HG03520 (cell line): ENCODE data around the gene FBXO47.
"Not testable (repeated sequence)": the region's sequence is repeated elsewhere in the genome, so short reads cannot be mapped to it uniquely, and the experiment has no call there.

Experiments
- ATAC-seq: cut with Tn5 transposase; IDR thresholded peaks from one replicate; pipeline ENCODE4 v1.9.1; 2021; ENCODE audit warnings: mild to moderate bottlenecking, moderate library complexity; ENCODE audit not compliant: unreplicated experiment

The FBXO47 gene

DNA sequence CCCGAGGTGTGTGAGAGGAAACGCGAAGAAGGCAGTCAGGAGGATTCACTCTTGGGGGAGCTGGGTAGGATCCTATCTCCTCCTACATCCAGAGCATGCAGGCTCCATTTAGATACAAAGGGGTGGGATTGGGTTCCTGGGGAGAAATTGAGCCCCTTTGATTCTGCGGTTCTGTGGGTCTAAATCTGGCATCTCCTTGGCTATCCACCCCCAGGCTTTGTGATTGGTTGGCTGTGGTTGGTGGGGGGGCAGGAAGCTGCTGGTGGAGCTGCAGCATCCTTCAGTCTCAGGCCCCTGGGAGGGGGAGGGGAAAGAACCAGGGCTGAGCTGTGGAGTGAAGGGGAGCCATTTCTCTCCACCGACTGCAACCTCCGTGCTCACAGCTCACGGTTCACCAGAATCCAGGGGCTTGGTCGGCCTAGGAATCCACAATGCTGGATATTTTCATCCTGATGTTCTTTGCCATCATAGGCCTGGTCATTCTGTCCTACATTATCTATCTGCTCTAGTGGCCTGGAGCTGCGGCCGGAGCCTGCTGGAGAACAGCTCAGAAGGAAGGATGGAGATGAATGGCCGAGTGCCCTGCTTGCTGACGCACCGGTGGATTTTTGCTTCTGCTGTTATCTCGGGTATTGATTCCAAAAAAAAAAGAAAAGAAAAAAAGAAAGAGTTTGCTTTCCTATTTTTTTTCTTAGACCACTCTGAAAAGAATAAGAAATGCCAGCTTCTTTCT, 41.8 kb downstream of the FBXO47 start, which contains the start of gene LASP1NB:
LASP1NB (plus strand) TSS at position 352 of the 733 bp plus-strand sequence.
- no peak for ATAC-seq

DNA sequence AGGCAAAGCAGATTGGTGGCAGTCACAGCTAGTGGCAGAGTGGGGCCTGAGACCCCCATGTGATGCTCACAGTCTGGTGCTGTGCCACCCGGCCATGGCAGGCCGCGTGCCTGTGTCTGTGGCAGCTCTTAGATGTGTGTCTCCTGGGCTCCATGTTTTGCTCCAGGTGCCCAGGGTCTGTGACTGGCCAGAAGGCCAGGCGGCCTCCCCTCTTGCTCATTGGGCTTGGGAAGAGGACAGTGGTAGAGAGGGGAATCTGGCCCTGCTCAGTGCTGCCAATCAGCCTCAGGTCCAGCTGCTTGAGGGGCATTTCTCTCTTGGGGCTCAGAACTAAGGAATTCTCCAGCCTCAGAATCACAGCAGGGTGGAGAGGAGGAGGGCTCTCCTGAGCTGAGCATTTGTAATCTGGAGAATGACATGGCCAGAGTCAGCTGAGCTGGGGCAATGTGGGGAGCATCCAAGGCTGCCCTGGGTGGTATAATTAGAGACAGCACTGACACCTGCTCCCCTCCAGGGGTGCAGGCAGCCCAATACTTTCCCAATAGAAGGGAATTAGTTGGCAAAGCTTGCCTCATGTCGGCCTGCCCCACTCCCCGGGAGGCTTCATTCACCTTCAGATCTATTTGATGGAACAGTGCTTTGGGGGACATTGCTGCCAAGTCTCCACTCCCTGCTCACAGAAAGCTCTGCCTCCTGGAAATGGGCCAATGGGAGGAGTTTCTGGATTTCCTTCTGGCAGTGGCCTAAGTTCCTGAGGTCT, 44.5 kb downstream of the FBXO47 start:
- no peak for ATAC-seq

DNA sequence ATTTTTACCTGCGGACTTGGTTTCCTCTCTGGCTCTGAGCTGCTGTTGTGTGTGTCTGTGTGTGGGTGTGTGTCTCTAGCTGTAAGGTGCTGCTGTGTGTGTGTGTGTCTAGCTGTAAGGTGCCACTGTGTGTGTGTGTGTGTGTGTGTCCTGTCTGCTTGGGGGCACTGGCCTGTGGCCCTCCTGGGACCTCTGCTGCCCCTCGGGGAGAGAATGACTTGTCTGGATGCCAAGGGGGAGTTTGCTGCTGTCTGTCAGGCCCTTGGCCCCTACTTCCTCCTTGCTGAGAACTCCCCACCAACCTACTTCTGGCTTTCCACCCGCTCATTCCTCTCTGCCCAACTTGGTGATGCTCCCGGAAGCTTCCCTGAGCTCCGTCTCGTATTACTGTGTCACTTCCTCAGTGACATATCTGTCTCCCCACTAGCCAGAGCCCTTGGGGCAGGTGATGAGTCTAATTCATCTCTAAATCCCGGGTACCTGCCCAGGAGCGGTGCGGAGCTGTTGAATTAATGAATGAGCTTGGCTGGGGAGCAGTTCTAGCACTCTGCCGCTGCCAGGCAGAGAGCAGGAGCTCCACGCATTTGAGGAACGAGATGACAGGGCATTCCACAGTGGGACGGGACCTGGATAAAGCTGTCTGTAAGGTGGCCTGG, 45.3 kb downstream of the FBXO47 start:
- ATAC-seq, result no peak

DNA sequence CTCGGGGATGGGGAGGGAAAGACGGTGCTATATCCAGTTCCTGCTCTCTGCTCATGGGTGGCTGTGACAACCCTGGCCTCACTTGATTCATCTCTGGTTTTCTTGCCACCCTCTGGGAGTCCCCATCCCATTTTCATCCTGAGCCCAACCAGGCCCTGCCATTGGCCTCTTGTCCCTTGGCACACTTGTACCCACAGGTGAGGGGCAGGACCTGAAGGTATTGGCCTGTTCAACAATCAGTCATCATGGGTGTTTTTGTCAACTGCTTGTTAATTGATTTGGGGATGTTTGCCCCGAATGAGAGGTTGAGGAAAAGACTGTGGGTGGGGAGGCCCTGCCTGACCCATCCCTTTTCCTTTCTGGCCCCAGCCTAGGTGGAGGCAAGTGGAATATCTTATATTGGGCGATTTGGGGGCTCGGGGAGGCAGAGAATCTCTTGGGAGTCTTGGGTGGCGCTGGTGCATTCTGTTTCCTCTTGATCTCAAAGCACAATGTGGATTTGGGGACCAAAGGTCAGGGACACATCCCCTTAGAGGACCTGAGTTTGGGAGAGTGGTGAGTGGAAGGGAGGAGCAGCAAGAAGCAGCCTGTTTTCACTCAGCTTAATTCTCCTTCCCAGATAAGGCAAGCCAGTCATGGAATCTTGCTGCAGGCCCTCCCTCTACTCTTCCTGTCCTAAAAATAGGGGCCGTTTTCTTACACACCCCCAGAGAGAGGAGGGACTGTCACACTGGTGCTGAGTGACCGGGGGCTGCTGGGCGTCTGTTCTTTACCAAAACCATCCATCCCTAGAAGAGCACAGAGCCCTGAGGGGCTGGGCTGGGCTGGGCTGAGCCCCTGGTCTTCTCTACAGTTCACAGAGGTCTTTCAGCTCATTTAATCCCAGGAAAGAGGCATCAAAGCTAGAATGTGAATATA, 46.6 kb downstream of the FBXO47 start:
- ATAC-seq, result no peak

DNA sequence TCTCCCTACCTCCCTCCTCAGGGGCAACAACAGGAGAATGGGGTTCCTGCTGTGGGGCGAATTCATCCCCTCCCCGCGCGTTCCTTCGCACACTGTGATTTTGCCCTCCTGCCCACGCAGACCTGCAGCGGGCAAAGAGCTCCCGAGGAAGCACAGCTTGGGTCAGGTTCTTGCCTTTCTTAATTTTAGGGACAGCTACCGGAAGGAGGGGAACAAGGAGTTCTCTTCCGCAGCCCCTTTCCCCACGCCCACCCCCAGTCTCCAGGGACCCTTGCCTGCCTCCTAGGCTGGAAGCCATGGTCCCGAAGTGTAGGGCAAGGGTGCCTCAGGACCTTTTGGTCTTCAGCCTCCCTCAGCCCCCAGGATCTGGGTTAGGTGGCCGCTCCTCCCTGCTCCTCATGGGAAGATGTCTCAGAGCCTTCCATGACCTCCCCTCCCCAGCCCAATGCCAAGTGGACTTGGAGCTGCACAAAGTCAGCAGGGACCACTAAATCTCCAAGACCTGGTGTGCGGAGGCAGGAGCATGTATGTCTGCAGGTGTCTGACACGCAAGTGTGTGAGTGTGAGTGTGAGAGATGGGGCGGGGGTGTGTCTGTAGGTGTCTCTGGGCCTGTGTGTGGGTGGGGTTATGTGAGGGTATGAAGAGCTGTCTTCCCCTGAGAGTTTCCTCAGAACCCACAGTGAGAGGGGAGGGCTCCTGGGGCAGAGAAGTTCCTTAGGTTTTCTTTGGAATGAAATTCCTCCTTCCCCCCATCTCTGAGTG, 47.7 kb downstream of the FBXO47 start:
- no peak for ATAC-seq

DNA sequence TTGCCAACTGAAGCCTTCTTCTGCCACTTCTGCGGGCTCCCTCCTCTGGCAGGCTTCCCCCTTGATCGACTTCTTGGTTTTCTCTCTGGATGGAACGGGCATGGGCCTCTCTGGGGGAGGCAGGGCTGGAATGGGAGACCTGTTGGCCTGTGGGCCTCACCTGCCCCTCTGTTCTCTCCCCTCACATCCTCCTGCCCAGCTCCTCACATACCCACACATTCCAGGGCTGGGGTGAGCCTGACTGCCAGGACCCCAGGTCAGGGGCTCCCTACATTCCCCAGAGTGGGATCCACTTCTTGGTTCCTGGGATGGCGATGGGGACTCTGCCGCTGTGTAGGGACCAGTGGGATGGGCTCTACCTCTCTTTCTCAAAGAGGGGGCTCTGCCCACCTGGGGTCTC, 48.3 kb downstream of the FBXO47 start:
- ATAC-seq, result no peak

DNA sequence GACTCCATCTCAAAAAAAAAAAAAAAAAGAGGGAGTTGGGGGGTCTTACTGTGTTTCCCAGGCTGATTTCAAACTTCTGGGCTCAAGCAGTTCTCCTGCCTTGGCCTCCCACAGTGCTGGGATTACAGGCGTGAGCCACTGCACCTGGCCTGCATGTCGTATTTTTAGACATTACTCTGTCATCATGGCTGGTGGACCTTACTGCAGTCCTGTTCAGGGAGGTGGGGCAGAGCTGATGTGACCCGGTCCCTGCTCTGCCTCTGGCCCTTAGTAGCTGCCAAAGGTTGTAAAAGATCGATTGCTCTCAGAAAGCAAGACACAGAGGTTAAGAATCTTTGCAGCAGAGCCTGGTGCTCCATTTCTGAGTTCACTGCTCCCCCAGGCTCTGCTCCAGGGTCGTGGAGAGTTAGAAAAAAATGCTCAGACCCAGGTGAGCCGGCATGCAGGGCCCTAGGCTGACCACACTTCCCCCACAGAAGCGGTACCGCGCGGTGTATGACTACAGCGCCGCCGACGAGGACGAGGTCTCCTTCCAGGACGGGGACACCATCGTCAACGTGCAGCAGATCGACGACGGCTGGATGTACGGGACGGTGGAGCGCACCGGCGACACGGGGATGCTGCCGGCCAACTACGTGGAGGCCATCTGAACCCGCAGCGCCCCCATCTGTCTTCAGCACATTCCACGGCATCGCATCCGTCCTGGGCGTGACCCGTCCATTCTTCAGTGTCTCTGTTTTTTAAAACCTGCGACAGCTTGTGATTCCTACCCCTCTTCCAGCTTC, 48.9 kb downstream of the FBXO47 start:
- ATAC-seq, result no peak

DNA sequence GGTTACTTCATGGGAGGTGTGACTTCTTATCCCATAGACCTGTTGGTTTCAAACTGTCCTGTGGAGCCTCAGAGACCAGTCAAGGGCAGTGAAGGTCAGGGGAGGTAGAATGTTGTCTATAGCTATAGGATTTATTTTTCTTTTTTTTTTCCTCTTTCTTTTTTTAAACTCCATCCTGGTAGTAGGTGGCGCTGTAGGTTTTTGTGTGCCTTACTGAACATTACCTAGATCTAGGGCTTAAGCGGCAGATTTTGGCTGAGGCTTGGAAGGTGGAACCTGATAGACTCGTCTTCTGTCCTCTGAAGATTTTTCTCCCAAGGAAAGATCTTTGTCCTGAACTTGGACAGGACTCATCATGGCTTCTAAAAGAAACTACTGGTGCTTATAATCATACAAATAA, 49.9 kb downstream of the FBXO47 start:
- ATAC-seq, result no peak

DNA sequence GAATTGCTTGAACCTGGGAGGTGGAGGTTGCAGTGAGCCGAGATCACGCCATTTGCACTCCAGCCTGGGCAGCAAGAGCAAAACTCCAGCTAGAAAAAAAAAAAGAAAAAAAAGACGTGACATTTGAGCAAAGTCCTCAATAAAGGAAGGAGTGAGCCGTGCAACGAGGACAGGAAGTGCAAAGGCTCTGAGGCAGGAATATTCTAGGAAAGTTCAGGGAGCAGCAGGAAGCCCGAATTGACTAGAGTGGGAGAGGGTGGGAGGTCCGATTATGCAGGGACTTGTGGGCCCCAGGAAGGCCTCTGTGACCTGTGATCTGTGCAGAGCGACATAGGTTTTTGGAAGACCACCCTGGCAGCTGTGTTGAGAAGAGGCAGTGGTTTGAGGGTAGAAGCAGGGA, 50.4 kb downstream of the FBXO47 start:
- ATAC-seq, result no peak

DNA sequence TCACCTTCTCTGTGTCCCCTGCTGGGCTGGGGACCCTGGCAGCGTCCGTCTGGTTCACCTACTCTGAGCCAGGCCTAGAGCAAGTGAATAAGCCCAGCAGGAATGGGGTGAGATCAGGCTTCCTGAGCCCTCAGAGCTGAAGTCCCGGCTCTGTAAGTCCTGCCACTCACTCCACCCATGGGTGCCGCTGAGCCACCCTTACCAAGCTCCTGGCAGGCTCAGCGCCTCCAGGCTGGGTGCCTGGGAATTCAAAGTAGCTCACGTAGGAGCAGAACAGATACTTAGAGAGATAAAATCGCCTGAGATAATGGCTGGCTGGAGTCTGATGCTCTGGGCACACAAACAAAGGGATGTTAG, 51.6 kb downstream of the FBXO47 start:
- no peak for ATAC-seq

DNA sequence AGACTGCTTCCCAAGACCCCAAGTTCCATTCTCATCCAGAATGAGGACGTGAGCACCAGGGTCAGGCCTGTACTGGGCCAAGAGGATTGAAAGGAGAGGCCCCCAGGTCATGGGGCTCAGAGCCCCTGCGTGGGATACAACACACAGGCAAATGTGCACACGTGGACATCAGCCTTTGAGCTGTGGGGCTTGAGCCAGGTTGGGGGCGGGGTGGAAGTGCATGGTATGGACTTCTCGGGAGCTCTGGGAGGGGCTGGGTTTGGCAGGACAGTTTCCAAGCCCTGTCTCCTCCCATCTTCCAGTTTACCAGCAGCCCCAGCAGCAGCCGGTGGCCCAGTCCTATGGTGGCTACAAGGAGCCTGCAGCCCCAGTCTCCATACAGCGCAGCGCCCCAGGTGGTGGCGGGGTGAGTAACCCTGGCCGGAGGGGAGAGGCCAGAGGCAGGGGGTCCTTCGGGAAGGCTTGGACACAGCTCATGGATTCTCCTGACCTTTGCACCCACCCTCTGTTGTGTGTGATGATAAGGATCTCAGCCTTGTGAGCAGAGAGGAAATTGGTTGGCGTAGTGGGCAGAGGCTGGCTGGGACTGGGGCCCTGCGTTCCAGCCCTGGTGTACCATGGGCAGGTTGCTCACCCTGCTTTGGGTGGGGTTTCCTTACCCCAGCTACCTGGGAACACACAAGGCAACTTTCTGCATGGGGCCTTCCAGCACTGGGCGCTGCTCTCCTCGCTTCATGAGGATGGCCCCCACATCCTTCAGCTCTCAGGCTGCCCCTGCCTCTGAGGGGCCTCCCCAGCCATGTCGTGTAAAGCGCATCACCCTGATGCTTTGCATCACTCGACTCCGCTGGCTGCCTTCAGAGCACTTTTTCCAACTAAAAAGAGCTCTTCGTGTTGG, 52.2 kb downstream of the FBXO47 start:
- ATAC-seq, result no peak

DNA sequence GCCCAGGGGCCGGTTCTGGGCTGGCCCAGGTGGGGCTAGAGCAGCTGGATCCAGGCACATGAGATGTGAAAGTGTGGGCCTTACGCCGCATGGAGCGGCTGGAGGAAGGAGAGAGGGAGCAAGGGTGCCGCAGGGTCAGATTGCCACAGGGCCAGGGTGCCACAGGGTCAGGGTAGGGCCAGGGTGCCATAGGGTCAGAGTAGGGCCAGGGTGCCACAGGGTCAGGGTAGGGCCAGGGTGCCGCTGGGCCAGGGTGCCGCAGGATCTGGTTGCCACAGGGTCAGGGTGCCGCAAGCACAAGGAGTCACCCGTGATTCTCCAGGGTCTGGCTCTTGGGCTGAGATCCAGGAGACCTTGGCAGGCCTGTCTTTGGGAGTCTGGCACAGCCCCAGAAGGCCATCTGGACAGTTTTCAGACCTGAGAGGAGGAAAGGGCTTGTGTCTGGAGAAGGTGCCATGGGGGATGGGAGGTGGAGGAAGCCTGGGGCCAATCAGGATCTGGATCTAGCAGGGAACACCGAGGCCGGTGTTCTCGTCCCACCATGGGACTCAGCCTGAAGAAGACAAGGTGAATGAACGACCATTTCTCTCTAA, 54.9 kb downstream of the FBXO47 start:
- ATAC-seq, result no peak

DNA sequence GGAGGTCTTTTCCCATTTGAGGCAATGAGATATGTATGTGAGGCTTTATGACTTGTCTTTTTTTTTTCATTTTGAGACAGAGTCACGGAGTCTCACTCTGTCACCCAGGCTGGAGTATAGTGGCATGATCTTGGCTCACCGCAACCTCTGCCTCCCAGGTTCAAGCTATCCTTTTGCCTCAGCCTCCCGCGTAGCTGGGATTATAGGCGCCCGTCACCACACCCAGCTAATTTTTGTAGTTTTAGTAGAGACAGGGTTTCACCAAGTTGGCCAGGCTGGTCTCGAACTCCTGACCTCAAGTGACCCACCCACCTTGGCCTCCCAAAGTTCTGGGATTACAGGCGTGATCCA, 55.5 kb downstream of the FBXO47 start:
- not testable (repeated sequence) for ATAC-seq

DNA sequence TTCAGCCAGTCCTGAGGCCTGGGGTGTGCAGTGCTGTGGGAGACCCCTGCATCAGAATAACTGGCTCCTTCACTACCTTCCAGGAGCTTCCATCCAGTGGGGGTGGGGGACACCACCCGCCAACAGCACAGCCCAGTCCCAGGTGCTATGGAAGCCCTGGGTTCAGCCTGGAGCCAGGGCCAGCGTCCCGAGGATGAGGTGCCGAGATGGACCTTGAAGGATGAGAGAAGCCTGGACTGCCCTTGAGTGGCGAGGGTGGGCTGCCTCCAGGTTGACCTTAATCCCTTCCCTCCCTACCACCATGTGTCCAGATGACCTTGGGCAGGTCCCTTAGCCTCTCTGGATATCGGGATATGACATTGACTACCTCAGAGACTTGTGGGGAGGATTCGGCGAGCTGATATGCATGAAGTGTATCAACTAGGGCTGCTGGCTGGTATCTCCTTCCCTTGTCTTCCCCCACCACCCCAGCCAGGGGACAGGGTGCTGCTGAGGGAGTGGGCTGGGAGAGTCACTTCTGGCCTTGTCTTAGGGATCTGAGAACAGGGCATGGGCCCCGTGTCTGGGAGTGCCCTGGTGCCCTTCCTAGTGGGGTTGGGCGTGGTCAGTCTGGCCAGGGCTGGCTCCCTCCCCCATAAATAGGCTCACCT, 56.0 kb downstream of the FBXO47 start:
- no peak for ATAC-seq

DNA sequence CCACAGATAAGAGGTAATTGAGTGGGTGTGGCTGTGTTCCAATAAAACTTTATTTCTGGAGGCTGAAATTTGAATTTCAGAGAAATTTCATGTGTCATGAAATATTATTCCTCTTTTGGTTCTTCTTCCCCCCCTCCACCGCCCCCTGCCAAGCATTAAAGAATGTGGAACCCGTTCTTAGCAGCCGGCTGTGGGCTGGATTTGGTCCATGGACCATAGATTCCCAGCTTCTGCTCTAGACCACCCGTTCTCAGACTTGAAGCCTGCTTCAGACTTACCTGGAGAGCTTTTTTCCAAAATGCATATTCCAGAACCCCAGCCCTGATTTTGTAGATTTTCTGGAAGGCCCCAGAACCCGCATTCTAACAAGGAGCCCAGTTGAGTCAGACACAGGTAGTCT, 56.9 kb downstream of the FBXO47 start:
- ATAC-seq, result no peak

DNA sequence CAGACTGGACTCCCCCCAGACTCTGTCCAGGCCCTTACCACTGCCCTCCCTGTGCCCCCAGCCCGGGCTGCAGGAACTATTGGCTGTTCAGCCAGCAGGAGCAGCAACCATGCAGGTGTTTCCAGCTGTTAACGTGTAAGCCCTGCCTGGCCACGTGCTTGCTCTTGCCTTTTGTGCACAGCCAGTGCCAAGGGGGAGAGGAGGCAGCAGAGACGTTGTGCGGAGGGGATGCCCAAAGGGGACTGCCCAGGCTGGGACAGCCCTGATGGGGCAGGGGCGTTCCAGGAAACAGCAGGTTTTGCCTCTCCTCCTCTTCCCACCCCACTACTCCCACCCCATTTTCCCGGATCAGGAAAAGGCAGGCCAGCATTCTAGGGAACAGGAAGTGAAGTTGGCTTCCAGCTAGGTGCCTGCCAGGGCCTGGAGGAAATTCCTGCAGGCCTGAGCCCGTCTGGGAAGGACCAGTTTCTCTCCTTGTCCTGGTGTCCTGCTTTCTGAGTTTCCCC, 58.5 kb downstream of the FBXO47 start:
- no peak for ATAC-seq

DNA sequence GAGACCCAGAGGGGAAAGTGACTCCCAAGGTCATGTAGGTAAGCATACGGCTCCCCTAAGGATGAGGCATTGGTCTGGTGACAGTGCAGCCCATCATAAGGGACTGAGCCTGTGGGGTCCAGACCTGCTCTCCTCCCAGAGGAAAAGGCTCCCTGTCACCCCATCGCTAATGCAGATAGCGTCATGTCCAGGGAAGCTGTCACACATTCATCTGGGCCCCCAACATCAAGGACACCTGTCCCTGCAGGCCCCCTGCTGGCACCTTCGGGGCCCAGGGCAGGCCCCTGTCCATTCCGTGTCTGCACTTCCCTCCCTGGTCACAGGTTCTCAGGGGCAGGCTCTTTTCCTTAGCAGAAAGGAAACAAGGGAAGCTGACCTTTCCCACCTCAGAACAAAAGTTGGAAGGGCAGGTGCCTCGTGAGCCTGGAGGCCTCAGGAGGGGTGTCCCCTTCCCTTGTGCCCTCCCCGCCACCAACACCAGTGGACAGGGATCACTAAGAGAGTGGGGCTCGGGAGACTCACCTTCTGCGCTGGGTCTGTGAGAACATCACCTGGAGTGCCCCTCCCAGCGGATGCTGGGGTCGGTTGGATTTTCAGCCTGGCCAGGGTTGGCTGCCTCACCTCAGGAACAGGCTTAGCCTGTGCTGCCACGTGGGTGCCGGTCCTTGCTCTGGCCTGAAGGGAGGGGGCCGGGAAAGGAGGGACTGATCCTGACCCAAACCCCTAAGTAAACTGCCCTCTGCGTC, 59.1 kb downstream of the FBXO47 start:
- ATAC-seq, result no peak
